CD4-positive, alpha-beta memory T cell (primary cell): Measurements from ENCODE around the gene ASIC3. TPM values are rescaled to one million over a fixed set of nuclear protein-coding genes. Genes with fewer than 3 reads are reported as not detected.

Experiments used
- CTCF ChIA-PET: fragments of 350-600 bp; sonication (Branson Sonifier 250); formaldehyde crosslinking; loops from one replicate; lab custom pipeline; 2021; ENCODE audit warnings: inconsistent platforms; ENCODE audit not compliant: partially characterized antibody; lab: Charles Lee
- POLR2A ChIA-PET: fragments of 350-600 bp; sonication (Branson Sonifier 250); formaldehyde crosslinking; loops from one replicate; lab custom pipeline; 2021; ENCODE audit not compliant: partially characterized antibody; lab: Charles Lee
- DNase-seq, 5 donors: peaks; one replicate each; pipeline versions ENCODE4 v3.0.0 to v3.0.0-alpha.2; 2020 to 2022; ENCODE audit warnings: mixed read lengths in 1 of 5
- H3K27ac ChIP-seq: one replicate; pipeline ENCODE4 v1.7.0; 2013; ENCODE audit warnings: low read depth, low read length
- H3K27me3 ChIP-seq: 2 replicates; pipeline ENCODE4 v1.7.0; 2013; ENCODE audit warnings: mild to moderate bottlenecking, low read length, moderate library complexity; ENCODE audit not compliant: insufficient read depth
- H3K36me3 ChIP-seq: 2 replicates; pipeline ENCODE4 v1.7.0; 2013; ENCODE audit warnings: mild to moderate bottlenecking, low read length, moderate library complexity; ENCODE audit not compliant: insufficient read depth
- H3K4me1 ChIP-seq: 2 replicates; pipeline ENCODE4 v1.7.0; 2013; ENCODE audit warnings: mild to moderate bottlenecking, low read length, moderate library complexity; ENCODE audit not compliant: insufficient read depth
- H3K4me3 ChIP-seq, 2 donors: one replicate each; pipeline ENCODE4 v1.7.0; 2013; ENCODE audit warnings: low read length in 2 of 2, mild to moderate bottlenecking in 1 of 2
- H3K9me3 ChIP-seq, 2 donors: one replicate each; pipeline ENCODE4 v1.7.0; 2013; ENCODE audit warnings: low read length in 2 of 2, control low read depth in 1 of 2; ENCODE audit not compliant: control insufficient read depth in 1 of 2
- H3K27ac Mint-ChIP-seq, 7 donors: one replicate each; pipeline ENCODE4 v1.8.0; 2020 to 2021; ENCODE audit warnings: mixed read lengths in 7 of 7, mild to moderate bottlenecking in 6 of 7, inconsistent platforms in 3 of 7, moderate library complexity in 3 of 7
- H3K27me3 Mint-ChIP-seq, 2 donors: one replicate each; pipeline ENCODE4 v1.8.0; 2020 to 2021; ENCODE audit warnings: mixed read lengths in 2 of 2
- H3K36me3 Mint-ChIP-seq, 2 donors: one replicate each; pipeline ENCODE4 v1.8.0; 2020 to 2021; ENCODE audit warnings: mixed read lengths in 2 of 2, inconsistent platforms in 1 of 2, mild to moderate bottlenecking in 1 of 2
- H3K4me1 Mint-ChIP-seq, 4 donors: one replicate each; pipeline ENCODE4 v1.8.0; 2020 to 2021; ENCODE audit warnings: mixed read lengths in 4 of 4, mild to moderate bottlenecking in 1 of 4
- H3K4me3 Mint-ChIP-seq, 8 donors: one replicate each; pipeline ENCODE4 v1.8.0; 2020 to 2021; ENCODE audit warnings: mixed read lengths in 8 of 8, mild to moderate bottlenecking in 7 of 8, moderate library complexity in 6 of 8, inconsistent platforms in 3 of 8
- H3K9me3 Mint-ChIP-seq, 8 donors: one replicate each; pipeline ENCODE4 v1.8.0; 2020 to 2021; ENCODE audit warnings: mixed read lengths in 8 of 8, mild to moderate bottlenecking in 5 of 8, inconsistent platforms in 3 of 8, moderate library complexity in 1 of 8
- intact Hi-C: fragments of 100-400 bp; cut with micrococcal nuclease; formaldehyde crosslinking; loops from one replicate; pipeline ENCODE4 v1.15.1; 2023
- polyA plus RNA-seq, 2 donors: library from polyadenylated mRNA; unstranded; fragments of 300-500 nt; fragmentation: Illumina TruSeq; gene quantifications; one replicate each; pipeline ENCODE4 v1.2.3, GENCODE V29; 2021
- total RNA-seq, 2 experiments: library from RNA; stranded (reverse); gene quantifications; one replicate each; pipeline ENCODE4 v1.2.3, GENCODE V29; 2021

The ASIC3 gene
- total and polyA plus RNA-seq, 4 experiments from 2014 or later: 10.6 to 11.6 TPM; not detected in 2

DNA sequence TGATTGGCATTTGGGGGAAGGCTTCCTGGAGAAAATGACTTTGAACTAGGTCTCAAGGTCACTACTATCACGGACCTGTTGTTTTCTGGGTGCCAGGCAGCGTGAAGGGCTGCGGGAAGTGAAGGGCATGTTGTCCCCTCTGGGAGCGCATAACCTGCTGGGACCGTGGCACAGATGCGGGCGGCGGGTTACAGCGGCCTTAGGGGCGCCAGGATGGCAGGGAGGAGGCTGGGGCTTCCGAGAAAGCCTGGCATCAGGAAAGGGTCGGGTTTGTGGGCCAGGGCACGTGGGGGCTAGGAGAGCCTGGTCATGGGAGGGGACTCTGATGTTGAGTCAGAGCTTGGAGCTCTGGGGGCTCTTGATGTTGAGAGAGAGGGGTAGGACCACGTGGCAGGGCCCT is 17.2 kb downstream of the ASIC3 start:
- POLR2A ChIA-PET: interaction anchor here (1.2 kb wide), 1 partner anchor 17 kb away, joined by 3 read pairs; no protein-coding TSS in a partner anchor
- no peaks in the 10 kb centered on the region for H3K27me3 Mint-ChIP-seq
- Histone ChIP-seq H3K27ac (no peak overlapping the region), H3K9me3 (no peaks in the 10 kb centered on the region), H3K27me3 (no peaks in the 10 kb centered on the region), H3K36me3 (peaks cover 31% of the 10 kb centered on the region), H3K4me1 (peaks cover 12% of the 10 kb centered on the region), H3K4me3 (no peak overlapping the region)
- CTCF ChIA-PET: no interaction called here
- H3K36me3 Mint-ChIP-seq: peaks cover 11 to 46% of the 10 kb centered on the region in 2 donors
- intact Hi-C loops: no loop called here
- DNase-seq: no peak
- no peaks in the 10 kb centered on the region for H3K9me3 Mint-ChIP-seq
- H3K4me1 Mint-ChIP-seq: peaks cover 7 to 14% (median 12%) of the 10 kb centered on the region in 4 donors
- no peak overlapping the region for H3K4me3 Mint-ChIP-seq
- peak overlapping the region in 1 of 7 donors; percentile 47 for H3K27ac Mint-ChIP-seq

DNA sequence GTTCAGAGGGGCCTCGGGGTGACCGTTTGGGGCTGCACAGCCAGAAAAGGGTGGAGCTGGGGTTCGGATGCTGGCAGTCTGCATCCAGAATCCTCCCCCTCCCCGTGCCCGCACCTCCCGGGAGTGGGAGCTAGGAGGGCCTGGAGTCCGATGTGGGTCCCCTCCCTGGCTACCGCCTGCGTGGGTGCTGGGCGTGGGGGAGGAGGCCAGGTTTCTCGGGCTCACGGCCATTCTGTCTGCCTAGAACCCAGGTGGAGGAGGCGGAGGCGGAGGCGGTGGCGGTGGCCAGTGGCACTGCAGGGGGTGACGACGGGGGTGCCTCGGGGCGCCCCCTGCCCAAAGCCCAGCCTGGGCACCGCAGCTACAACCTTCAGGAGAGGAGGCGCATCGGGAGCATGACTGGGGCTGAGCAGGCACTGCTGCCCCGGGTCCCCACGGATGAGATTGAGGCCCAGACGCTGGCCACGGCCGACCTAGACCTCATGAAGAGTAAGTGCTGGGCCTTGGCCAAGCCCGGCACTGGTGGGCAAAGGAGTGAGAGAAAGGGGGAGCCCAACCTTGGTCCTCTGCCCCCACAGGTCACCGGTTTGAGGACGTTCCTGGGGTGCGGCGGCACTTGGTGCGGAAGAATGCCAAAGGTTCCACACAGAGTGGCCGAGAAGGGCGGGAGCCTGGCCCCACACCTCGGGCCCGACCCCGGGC is 18.1 kb downstream of the ASIC3 start:
- H3K4me1 Mint-ChIP-seq: peaks cover 2 to 5% (median 4%) of the 10 kb centered on the region in 4 donors
- H3K27ac ChIP-seq: no peak overlapping the region
- H3K36me3 Mint-ChIP-seq: peaks cover 11 to 46% of the 10 kb centered on the region in 2 donors
- H3K36me3 ChIP-seq: peaks cover 31% of the 10 kb centered on the region
- no peak overlapping the region for H3K27ac Mint-ChIP-seq
- ChIA-PET CTCF (no interaction called here), POLR2A (interaction anchor here (0.6 kb wide), 1 partner anchor 14 kb away, joined by 4 read pairs; the partner anchor contains the start of gene FASTK)
- H3K4me1 ChIP-seq: peaks cover 3% of the 10 kb centered on the region
- no peaks in the 10 kb centered on the region for H3K27me3 ChIP-seq
- no peak for DNase-seq
- H3K27me3 Mint-ChIP-seq: no peaks in the 10 kb centered on the region
- no peaks in the 10 kb centered on the region for H3K9me3 ChIP-seq
- H3K4me3 Mint-ChIP-seq: no peak overlapping the region
- intact Hi-C loops: no loop called here
- H3K9me3 Mint-ChIP-seq: no peaks in the 10 kb centered on the region
- no peak overlapping the region for H3K4me3 ChIP-seq

DNA sequence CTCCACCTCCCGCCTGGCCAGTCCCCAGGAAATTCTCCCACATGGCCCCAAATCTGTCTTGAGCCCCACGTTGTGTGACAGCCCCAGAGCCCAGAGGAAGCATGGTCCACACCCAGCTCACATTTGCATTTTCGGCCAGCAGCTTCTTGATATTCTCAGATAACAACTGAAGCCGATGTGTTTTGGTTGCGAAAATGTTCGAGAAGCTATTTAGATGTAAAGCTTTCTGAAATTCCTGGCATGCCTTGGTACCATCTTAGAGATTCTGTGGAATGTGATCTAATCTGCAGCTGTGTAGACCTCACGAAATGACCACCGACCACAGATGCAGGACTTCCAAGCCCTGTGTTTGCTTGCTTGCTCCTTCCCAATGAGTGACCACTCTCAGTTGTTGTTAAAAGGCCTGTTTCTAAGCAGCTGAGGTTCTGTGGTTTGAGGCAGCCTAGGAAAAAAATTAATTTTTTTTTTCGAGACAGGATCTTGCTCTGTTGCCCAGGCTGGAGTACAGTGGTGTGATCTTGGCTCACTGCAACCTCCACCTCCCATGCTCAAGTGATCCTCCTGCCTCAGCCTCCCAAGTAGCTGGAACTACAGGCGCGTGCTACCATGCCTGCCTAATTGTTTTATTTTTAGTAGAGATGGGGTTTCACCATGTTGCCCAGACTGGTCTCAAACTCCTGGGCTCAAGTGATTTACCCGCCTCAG is 19.9 kb downstream of the ASIC3 start:
- DNase-seq: no peak
- H3K27me3 ChIP-seq: no peaks in the 10 kb centered on the region
- peaks cover 39% of the 10 kb centered on the region for H3K36me3 ChIP-seq
- ChIA-PET CTCF (interaction anchor here (0.6 to 1.2 kb wide), 6 partner anchors 17 to 299 kb away, joined by 3 to 5 read pairs (median 3); no protein-coding TSS in a partner anchor), POLR2A (interaction anchor here (0.6 to 1.4 kb wide), 3 partner anchors 12 to 80 kb away, joined by 3 to 4 read pairs (median 4); partner anchors contain the start of genes FASTK and TMUB1)
- no peaks in the 10 kb centered on the region for H3K9me3 ChIP-seq
- H3K27ac ChIP-seq: no peak overlapping the region
- peaks cover 11 to 50% of the 10 kb centered on the region in 2 donors for H3K36me3 Mint-ChIP-seq
- intact Hi-C loops: no loop called here
- H3K4me3 ChIP-seq: no peak overlapping the region
- no peak overlapping the region for H3K4me3 Mint-ChIP-seq
- no peaks in the 10 kb centered on the region for H3K4me1 ChIP-seq
- peak overlapping the region in 1 of 7 donors; percentile 53 for H3K27ac Mint-ChIP-seq
- no peaks in the 10 kb centered on the region for H3K27me3 Mint-ChIP-seq
- no peaks in the 10 kb centered on the region for H3K4me1 Mint-ChIP-seq
- no peaks in the 10 kb centered on the region for H3K9me3 Mint-ChIP-seq

DNA sequence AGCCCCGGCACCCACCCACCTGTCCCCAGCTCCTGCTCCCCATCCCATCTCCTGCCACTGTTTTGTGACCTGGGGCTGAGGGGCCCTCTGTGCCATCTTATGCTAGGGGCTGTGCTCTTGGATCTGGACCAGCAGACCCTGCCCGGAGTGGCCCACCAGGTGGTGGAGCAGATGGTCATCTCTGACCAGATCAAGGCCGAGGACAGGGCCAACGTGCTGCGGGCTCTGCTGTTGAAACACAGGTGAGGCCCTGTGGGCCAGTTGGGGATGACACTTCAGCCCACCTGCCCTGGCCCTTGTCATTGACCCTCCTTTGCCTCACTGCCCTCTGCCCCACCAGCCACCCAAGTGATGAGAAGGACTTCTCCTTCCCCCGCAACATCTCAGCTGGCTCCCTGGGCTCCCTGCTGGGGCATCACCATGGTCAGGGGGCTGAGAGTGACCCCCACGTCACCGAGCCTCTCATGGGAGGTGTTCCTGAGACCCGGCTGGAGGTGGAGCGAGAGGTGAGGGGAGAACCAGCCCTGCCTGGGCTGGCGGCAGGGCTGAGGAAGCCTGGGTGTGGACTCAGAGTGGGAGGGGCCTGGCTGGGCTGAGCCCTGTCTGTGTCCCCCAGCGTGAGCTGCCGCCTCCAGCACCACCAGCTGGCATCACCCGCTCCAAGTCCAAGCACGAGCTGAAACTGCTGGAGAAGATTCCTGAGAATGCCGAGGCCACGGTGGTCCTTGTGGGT is 21.7 kb downstream of the ASIC3 start:
- Mint-ChIP-seq H3K27me3 (no peaks in the 10 kb centered on the region), H3K4me1 (no peaks in the 10 kb centered on the region), H3K36me3 (peaks cover 11 to 42% of the 10 kb centered on the region in 2 donors), H3K9me3 (no peaks in the 10 kb centered on the region), H3K4me3 (no peak overlapping the region), H3K27ac (no peak overlapping the region)
- H3K4me1 ChIP-seq: no peaks in the 10 kb centered on the region
- H3K36me3 ChIP-seq: peaks cover 34% of the 10 kb centered on the region
- DNase-seq: peak in 1 of 5 donors; percentile 24
- ChIA-PET CTCF (no interaction called here), POLR2A (interaction anchor here (1.0 kb wide), 1 partner anchor 42 kb away, joined by 3 read pairs; the partner anchor contains the start of gene ABCB8)
- intact Hi-C loops: no loop called here
- no peak overlapping the region for H3K4me3 ChIP-seq
- H3K27me3 ChIP-seq: no peaks in the 10 kb centered on the region
- no peak overlapping the region for H3K27ac ChIP-seq
- H3K9me3 ChIP-seq: no peaks in the 10 kb centered on the region

DNA sequence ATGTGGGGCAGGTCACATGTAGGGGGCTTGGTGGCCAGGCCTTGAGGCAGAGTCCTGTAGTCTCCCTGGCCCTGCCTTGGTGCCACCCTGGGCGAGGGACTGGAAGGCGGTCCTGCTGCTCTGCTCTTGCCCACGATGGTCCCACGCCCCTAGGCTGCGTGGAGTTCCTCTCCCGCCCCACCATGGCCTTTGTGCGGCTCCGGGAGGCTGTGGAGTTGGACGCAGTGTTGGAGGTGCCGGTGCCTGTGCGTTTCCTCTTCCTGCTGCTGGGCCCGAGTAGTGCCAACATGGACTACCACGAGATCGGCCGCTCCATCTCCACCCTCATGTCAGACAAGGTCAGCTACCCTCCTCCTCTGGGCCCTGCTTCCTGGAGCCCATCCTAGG is 22.2 kb downstream of the ASIC3 start:
- Mint-ChIP-seq H3K27ac (peak overlapping the region in 2 of 7 donors; percentile 31 to 65), H3K4me3 (no peak overlapping the region), H3K27me3 (no peaks in the 10 kb centered on the region), H3K36me3 (peaks cover 11 to 40% of the 10 kb centered on the region in 2 donors), H3K4me1 (no peaks in the 10 kb centered on the region), H3K9me3 (no peaks in the 10 kb centered on the region)
- Histone ChIP-seq H3K27me3 (no peaks in the 10 kb centered on the region), H3K4me3 (no peak overlapping the region), H3K9me3 (no peaks in the 10 kb centered on the region), H3K4me1 (no peaks in the 10 kb centered on the region), H3K27ac (no peak overlapping the region), H3K36me3 (peaks cover 34% of the 10 kb centered on the region)
- peak in 1 of 5 donors; percentile 5 for DNase-seq
- CTCF ChIA-PET: no interaction called here
- intact Hi-C loops: no loop called here
- POLR2A ChIA-PET: interaction anchor here (1.0 kb wide), 1 partner anchor 42 kb away, joined by 3 read pairs; the partner anchor contains the start of gene ABCB8

DNA sequence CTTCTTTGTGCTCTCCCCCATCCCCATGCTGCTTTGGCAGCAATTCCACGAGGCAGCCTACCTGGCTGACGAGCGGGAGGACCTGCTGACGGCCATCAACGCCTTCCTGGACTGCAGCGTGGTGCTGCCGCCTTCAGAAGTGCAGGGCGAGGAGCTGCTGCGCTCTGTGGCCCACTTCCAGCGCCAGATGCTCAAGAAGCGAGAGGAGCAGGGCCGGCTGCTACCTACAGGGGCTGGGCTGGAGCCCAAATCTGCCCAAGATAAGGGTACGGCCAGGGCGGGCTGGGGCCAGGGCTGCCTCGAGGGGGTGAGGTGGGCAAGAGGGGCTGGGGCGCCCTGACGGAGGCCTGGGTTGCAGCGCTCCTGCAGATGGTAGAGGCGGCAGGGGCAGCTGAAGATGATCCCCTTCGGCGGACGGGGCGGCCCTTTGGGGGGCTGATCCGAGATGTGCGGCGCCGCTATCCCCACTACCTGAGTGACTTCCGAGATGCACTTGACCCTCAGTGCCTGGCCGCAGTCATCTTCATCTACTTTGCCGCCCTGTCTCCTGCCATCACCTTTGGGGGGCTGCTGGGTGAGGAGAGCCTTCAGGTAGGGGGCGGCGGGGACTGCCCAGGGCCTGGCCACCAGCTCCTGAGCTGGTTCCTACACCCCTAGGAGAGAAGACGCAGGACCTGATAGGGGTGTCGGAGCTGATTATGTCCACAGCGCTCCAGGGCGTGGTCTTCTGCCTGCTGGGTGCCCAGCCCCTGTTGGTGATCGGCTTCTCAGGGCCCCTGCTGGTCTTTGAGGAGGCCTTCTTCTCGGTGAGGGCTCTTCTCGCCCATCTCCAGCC is 22.9 kb downstream of the ASIC3 start:
- Histone ChIP-seq H3K4me3 (no peak overlapping the region), H3K27me3 (no peaks in the 10 kb centered on the region), H3K27ac (no peak overlapping the region), H3K9me3 (no peaks in the 10 kb centered on the region), H3K4me1 (no peaks in the 10 kb centered on the region), H3K36me3 (peaks cover 31% of the 10 kb centered on the region)
- no peak overlapping the region for H3K27ac Mint-ChIP-seq
- intact Hi-C loops: no loop called here
- H3K36me3 Mint-ChIP-seq: peaks cover 11 to 45% of the 10 kb centered on the region in 2 donors
- H3K4me1 Mint-ChIP-seq: no peaks in the 10 kb centered on the region
- ChIA-PET CTCF (no interaction called here), POLR2A (interaction anchor here (1.0 kb wide), 1 partner anchor 43 kb away, joined by 3 read pairs; the partner anchor contains the start of gene ABCB8)
- H3K4me3 Mint-ChIP-seq: no peak overlapping the region
- H3K9me3 Mint-ChIP-seq: no peaks in the 10 kb centered on the region
- H3K27me3 Mint-ChIP-seq: no peaks in the 10 kb centered on the region
- peak in 1 of 5 donors; percentile 33 for DNase-seq
